GM21529 (cell line): ENCODE data around the gene FBLN2.

Source experiments
- ATAC-seq: cut with Tn5 transposase; IDR thresholded peaks from one replicate; pipeline ENCODE4 v1.9.1; 2021; ENCODE audit not compliant: unreplicated experiment

FBLN2 gene

GRCh38 chr3:13617981-13618380 is 69.1 kb downstream of the FBLN2 start:
- ATAC-seq, result no peak

DNA sequence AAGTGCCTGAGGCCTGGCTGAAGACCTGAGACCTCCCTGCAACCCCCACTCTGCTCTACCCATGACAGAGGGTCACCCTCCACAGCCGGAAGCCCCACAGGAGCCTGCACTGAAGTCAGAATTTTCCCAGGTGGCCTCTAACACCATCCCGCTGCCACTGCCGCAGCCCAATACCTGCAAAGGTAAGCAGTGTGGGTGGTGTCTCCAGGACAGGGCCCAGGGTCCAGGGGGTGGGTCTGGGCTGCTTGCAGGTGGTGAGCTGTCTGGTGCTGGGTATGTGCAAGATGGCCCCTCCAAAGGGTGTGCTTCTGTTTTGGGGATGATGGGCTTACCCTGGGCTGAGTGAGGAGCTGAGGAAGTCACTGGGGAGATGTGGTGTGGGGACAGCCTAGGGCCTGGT is 69.9 kb downstream of the FBLN2 start:
- no peak for ATAC-seq

GRCh38 chr3:13619661-13620230 is 70.8 kb downstream of the FBLN2 start:
- no peak for ATAC-seq

DNA sequence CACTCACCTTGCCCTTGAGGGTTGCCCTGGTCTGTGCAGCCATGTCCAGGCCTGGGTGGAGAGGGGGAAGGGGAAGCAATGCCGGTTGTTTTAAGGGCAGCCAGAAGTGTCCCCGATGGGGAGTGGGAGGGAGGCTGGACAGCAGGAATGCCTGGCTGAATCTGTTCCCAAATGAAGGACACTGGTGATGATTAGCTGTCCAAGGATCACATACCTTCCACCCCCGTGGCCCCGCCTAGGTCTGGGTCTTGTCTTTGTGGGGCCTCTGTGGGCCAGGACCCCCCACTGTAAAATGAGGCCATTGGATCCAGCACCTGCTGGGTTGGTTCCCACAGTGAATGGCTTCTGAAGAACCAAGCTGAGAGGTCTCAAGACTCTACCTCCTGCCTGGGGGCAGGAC is 71.4 kb downstream of the FBLN2 start:
- ATAC-seq, result no peak

- no peak for ATAC-seq
Observed at GRCh38 chr3:13620776-13621365, 71.9 kb downstream of the FBLN2 start.

- no peak for ATAC-seq
Observed at GRCh38 chr3:13621381-13622221, 72.7 kb downstream of the FBLN2 start.

DNA sequence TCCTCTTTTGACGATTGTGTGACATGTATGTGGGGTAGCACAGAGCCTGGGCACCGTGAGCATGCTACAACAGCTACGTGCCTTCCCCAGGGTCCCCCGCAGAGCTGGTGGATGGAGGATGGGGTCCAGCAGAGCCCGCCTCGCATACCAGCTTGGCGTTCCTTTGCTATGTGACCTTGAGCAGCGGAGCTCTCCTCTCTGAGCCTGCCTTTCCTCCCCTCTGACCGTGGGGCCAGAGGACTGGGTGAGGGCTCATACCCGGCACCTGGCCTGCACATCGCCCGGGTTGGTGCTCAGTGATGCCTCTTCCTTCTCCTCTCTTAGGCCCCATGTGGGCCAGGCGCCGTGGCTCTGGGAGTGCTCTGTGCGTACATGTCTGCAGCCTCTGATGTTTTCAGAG is 73.4 kb downstream of the FBLN2 start:
- ATAC-seq, result no peak

DNA sequence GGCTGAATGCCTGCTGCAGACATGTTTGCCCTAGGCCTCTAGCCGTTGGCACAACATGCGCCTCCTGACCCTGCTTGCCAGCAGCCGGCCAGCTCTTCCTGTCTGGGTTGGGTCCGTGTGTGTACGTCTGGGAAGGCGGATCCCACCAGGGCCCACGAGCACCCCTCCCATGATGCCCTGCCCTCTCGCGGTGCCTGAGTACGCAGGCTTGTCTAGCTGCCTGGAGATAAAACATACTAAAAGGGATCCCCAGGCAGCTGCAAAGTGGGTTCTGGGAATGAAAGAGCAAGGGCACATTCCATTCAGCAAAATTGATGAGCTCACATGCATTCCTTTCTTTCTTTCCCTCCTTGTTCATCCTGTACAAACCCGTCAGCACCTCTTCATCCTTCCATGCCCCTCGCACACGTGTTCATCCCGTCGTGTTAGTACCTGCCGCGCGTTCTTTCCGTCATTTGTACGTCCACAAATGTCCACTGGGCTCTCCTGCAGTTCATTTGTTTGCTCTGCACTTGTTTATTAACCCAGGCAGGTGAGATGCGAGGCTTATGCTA is 74.3 kb downstream of the FBLN2 start:
- no peak for ATAC-seq

DNA sequence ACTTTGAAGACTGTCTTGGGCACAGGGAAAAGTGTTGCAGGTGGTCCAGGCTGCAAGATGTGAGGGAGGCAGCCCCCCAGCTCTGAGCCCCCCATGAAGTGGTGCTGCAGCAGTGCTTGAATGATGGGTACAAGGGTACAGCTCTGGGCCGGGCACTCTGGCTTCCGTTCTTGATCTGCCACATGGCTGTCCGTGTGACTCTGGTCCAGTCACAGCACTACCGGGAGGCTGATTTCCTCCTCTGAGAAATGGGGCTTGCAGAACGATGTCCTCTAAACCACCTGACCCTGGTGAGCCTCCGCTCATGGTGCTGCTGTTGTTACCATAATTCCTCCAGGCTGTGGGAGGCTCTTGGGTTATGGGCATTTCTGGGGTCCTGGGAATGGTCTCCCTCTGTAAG is 75.1 kb downstream of the FBLN2 start:
- no peak for ATAC-seq

DNA sequence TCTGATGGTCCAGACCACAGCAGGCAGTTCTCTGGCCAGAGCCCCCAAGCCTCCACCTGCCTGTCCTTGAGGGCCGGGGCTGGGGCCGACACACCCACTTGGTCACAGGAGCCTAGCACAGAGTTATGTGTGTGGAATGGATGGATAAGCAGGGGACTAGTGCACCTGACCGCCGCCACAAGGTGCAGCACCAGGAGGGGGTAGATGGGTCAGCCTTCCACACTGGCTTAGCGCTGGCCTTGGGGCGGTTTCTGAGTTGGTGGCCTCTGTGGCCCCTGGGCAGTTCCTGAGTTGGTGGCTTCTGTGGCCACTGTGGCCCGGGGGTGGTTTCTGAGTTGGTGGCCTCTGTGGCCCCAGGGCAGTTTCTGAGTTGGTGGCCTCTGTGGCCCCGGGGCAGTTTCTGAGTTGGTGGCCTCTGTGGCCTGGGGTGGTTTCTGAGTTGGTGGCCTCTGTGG is 75.8 kb downstream of the FBLN2 start:
- ATAC-seq, result no peak

- ATAC-seq, result no peak
Observed at GRCh38 chr3:13626396-13626795, 77.5 kb downstream of the FBLN2 start.

DNA sequence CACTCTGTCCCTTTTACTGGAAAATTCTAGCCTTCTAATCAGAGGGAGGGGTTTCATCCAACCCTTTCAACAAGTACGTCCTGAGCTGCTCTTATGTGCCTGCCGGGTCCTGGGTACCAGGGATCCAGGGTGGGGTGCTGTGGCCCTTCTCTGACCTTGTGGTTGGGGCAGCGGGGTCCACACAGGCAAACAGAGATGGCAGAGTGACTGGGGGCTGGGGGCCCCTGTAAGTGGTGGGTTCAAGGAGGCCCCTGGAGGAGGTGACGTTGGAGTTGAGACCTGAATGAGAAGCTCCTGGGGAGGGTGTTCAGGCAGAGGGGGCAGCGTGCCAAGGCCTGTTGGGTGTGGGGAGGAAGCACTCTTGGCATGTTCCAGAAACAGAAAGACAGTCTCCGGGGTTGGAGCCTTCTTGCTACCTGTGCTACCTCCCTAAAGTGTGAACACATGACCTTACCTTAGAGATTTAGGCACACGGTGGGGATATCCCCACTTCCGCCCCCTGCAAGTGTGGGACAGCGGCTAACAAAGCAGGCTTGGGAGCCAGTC is 78.1 kb downstream of the FBLN2 start:
- ATAC-seq, result no peak

- no peak for ATAC-seq
Observed at GRCh38 chr3:13627681-13628080, 78.8 kb downstream of the FBLN2 start.

GRCh38 chr3:13628432-13628831 is 79.5 kb downstream of the FBLN2 start:
- no peak for ATAC-seq

- ATAC-seq, result no peak
Observed at GRCh38 chr3:13628841-13629551, 80.1 kb downstream of the FBLN2 start.

DNA sequence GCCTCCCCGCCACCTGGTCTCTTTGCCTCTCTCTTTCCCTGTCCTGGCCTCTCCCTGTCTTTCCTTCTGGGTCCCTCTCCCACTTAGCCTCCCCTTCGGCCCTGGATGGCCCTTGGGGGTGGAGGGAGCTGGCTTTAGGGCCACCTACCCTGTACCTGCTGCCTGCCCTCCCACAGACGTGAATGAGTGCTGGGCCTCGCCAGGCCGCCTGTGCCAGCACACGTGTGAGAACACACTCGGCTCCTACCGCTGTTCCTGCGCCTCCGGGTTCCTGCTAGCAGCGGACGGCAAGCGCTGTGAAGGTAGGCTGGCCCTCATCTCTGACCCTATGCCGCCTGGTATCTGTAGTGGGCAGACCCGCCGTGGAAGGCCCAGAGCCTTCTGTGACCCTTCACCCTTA is 80.7 kb downstream of the FBLN2 start:
- no peak for ATAC-seq

DNA sequence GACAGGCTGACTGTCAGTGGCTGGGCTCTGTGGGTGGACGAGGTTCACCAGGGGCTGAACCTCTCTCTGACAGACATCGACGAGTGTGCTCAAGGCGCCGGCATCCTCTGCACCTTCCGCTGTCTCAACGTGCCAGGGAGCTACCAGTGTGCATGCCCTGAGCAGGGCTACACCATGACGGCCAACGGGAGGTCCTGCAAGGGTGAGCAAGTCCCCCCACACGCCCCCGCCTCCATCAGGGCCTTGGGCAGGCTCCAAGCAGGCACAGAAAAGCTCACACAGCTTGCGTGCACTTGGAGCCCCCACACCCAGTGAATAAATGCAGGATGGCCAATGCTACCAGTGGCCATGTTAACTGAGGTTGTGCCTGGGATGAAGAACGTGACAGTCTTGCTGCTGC is 82.3 kb downstream of the FBLN2 start:
- ATAC-seq, result no peak

DNA sequence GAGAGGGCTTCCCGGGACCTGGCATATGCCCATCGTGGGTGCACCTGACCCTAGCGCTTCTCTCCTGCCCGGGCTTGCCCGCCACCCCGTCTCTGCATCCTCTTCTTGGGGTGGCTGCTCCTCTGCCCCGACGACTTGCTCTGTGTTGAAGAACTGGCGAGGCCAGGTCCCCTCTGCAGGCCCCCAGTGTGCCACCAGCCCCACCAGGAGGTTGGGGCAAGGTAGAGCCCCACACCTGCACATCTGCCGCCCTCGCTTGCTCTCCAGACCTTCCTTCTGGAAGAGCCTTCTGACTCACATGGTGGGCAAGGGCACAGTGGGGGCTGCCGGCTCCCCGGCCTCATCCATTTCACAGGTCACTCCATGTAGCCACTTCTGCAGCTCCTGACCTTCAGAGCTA is 84.3 kb downstream of the FBLN2 start:
- ATAC-seq, result no peak

DNA sequence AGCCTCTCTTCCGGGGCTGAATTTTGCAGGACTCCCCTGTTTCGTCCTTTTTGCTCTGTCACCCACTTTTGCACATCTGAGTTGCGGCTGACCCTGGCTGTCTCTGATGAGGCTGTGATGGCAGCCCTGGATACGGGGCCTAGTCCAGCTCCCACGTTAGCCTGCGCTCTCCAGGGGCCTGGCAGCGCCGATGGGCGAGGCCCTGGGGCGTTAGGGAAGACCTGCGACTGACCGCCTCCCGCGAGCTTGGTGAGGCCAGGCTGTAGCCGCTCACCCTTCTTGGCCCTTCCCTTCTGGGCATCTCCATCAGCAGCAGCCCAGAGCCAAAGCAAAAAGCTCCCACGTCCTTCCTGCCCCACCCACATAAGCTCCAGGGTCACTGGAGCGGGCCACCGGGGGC is 85.2 kb downstream of the FBLN2 start:
- no peak for ATAC-seq

DNA sequence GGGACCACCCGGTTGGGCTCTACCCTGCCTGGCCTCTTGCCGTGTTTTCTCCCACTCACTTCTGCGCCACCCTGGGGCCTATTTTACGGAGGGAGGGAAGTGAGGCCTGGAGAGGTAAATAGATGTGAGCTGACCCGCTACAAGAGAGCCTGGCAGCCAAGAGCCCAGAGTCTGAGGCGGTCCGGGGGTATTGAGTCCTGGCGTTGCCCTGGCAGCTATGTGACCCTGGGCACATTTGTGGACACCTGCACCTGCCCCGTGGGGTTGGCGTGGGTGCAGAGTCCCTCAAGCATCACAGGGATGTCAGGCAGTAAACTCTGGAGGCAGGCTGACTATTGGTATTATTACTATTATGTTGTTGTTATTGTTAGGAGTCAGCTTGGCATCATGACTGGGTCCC is 85.7 kb downstream of the FBLN2 start:
- no peak for ATAC-seq

DNA sequence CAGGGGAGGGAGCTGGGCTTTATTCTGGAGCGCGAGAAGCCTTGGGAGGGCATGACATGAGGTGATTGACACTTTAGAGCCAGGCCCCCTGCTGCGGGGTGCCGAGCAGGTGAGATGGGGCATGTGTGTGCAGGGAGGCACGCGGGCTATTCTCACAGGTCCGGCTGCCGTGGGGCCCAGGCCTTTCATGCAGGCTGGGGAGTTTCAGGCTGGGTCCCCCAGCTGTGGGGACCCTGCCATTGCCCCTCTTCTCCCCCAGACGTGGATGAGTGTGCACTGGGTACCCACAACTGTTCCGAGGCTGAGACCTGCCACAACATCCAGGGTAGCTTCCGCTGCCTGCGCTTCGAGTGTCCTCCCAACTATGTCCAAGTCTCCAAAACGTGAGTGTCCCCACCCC is 87.3 kb downstream of the FBLN2 start:
- no peak for ATAC-seq
